CD4-positive, alpha-beta T cell treated with Interleukin-6 at 100 ng/mL for 8 hours (primary cell): ENCODE data around the gene KCTD19.

Experiments
- DNase-seq: peaks from one replicate; pipeline ENCODE4 v3.0.0-alpha.2; 2020; ENCODE audit warnings: mixed read lengths, low spot score

Gene KCTD19

DNA sequence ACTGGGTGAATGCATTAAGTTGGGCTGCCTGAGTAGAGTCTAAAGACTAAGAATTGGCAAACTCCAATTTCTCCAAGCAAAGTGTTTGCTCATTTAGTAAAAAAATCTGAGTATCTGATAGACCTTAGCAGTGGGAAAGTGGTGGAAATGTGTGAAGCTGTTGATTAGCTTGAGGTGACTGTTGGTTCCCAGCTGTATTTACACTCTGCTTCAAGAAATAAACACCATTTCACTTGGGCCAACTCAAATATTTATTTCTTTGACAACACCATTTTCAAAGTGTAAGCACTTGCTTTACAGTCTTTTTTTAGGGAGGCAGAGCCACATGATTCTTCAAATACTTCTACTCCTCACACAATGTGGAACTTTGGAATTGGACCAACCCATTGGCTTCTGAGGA is 8.7 kb downstream of the KCTD19 start:
- no peak for DNase-seq

DNA sequence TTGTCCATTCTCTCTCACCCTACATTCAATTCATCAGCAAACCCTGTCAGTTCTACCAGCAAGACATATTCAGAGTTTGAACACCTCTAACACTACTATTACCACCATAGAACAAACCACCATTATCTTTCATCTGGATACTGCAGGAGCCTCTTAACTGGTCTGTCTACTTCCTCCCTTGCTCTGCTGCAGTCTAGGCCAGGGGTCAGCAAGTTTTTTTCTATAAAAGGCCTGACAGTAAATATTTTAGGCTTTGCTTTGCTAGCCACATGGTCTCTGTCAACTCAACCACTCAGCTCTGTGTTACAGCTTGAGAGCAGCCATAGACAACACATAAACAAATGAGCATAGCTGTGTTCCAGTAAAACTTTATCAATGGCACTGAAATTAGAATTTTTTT is 13.8 kb downstream of the KCTD19 start:
- DNase-seq = no peak

DNA sequence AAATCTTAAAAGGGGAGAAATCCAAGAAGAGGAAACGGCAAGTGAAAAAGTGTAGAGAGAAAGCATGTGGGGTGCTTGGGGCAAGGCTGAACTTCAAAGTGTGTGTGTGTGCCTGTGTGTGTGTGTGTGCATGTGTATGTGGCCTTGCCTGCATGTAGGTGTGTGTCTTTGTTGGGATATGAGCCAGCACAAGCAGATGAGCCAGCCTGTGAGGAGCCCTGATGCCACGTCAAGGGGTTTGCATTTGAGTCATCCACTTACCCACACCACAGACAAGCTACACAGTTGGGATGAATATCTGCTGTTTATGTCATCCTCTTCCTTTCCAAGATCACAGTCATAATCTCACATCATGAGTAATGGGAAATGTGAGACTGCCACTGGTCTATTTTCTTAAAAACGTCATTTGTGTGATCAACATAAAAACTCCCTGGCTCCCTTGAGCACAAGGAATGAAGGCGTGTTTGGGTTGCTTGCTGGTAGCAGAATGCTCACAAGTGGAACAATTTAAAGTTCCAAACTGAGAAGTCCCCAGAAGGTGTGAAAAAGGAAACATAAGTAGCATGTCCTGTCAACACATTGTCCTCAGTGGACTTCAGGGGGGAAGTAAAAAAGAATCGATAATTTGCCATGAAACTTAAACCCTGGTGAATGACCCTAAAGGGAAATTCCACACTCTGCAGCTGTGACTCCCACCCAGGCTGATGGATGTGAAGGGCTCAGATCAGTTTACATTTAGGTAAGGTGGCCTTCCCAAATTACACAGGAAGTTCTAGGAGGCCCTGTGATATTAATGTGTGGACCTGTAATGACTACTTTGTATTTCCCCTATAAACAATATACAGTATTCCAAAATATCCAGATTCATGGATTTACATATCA is 14.7 kb downstream of the KCTD19 start:
- peak; percentile 13 for DNase-seq

DNA sequence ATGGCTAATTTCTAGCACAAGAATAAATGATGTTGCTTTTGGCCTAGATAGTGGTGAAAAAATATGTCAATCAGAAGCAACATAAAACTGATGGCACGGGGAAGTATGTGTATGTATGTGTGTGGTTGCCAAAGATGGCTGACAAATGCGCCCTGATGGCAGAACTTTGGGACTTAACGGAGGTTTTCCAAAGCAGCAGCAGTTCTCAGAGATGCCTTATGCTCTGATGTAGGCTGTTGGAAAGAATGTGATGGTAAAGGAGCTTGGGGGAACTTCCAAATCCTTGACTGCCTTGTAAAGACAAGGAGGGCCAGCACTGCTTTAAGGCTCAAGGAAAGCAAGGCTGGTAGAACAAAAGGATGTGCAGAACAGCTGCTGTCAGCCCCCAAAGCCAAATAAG is 16.0 kb downstream of the KCTD19 start:
- DNase-seq = no peak

DNA sequence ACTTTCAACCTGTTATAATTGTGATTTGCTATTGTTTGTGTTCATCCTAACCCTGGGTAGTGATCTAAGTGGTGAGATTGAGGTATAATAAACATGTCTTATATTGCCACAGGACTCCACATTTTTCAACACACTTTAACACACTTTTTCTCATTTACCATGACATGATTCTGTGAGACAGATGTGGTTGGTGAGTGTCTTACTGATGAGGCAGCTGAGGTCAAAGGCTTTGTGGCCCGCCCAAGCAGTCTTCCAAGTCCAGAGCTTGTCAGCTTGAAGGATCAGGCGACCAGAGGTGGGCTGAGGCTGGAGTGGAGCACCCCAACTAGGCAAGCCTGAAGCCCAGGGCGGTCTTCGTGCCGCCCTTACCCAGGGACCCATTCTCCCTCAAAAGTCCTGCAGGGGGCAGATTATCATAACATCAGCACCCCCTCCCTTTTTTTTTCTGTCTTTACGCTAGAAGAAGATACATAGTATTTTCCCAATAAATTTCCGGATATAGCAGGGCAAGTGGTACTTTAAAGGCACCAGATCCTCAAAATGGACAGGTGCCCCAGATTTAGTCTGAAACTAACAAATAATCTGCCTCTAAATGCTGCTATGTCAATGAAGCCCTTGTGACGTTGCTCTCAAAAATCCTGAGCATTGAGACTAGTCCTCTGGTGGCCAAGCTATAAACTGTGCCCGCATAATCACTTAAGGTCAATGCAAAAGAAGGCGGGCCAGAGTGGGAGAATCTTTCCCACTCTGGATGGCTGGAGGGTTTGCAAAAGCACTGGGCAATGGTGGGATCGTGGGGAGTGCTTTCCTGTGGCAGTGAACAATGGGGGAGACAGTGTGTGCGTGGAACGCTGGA is 21.1 kb downstream of the KCTD19 start:
- no peak for DNase-seq

DNA sequence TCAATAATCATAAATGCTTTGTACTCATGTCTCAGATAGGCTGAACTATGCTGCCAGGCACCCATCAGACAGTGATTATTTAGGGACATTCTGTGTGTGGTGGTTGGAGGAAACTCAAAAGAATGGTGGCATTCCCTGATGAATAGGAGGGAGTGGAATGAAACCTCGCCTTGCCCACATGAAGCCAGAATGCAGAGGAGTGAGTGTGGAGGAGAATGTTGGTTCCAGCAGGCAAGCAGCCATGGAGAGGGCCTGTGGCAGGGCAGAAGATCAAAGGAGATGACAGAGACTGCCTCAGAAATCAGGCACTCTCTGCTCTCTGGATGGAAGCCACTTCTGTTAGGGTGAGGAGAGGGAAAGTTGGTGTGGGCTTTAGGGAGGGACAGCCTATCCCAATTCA is 22.5 kb downstream of the KCTD19 start:
- DNase-seq = no peak

DNA sequence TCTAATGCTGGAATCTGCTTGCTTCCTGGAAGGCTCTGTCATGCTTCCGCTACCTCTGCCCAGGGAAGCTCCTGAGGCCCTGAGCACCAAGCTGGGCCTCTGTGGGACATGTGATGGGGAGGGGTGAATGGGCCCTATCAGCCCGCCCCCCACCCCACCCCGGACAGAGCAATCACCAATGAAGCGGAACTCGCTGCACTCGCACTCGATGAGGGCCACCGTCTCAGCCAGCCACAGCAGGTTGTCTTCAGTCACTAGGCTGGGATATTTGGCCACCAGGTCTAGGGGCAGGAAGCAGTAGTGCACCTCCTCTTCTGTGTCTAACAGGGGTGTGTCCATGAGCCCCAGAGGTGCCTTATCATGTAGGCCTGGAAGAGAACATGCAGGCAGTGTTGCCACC is 23.6 kb downstream of the KCTD19 start:
- DNase-seq = no peak

DNA sequence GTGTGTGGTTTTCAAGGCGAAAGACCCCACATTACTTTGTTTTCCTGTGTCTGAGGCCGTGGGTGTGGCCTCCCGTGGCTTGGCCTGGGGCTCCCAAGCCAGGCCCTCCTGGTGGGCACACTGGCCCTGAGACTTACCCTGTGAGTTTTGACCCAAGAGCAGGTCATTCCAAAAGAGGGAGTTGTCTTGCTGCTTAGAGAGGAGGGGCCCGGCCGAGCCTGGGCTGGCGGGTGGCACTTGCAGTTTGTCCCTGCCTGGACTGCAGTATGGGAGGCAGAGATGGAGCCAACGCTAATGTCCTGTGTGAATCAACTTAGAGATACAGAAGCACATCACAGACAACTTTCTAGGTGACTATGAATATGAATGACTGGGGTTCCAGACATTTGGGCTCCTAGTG is 24.5 kb downstream of the KCTD19 start:
- no peak for DNase-seq

DNA sequence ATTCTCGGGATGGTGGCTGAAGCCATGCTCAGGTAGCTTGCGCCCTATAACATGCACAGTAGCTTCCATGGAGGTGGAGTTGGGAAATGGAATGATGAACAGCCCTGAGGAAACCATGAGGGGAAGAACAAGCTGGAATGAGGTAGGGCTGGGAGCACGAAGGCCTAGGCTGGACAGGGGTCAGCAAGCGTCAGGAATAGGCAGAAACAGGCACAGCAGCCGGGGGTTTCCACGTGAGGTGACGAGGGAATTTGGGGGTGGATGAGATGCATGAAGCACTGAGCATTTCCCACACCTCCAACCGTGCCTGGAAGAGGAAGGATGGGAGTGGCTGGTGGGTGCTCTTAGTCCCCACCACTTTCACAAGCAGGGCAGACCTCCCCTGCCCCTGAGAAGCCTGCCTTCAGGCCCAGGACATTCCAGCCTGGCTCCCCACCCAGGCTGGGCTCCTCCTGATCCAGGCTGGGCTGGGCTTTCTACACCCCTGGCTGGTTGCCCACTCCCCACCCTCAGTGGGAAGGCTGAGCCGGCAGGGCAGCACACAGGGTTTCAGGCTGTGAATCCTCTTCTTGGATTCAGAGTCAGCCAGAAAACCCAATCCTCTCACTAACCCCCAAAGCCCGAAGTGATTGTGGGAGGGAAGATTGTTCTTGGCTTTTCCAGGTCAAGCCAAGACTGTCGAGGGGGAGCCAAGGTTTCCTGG is 25.3 kb downstream of the KCTD19 start:
- DNase-seq = no peak

DNA sequence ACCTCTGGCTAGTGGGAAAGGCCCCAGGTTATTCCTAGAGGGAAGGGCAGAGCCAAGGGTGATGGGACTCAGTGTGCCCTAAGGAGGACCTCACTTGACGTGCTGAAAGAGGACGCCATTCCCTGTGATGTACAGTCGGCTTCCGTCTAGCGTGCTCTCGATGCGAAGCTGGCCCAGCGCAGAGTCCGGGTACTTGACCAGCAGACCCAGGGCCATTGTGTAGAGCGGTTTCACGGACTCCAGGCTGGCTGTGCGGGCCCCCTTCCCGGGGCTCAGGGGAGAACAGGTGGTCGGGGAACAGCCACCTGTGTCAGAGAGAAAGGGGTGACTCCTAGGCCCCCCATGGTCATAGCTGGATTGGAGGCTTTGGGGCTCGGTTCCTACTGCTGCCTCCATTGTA is 27.3 kb downstream of the KCTD19 start:
- no peak for DNase-seq

DNA sequence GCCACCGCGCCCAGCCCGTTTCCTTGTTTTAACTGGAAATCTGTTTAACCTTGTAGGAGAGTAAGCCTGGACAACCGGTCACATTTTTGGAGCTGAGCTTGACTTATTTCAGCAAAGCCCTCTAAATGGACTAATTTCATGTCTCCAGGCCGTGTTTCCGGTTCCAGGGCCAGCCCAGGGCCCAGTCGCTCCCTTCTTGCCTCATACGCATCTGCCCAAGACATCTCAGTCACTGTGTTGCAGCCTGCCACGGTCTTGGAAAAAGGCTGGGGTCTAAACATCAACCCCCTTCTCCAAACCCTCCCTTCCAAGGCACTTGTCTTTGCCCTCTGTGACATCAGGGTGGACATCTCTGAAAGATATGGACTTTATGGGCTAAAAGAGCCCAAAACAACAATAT is 28.3 kb downstream of the KCTD19 start:
- no peak for DNase-seq

DNA sequence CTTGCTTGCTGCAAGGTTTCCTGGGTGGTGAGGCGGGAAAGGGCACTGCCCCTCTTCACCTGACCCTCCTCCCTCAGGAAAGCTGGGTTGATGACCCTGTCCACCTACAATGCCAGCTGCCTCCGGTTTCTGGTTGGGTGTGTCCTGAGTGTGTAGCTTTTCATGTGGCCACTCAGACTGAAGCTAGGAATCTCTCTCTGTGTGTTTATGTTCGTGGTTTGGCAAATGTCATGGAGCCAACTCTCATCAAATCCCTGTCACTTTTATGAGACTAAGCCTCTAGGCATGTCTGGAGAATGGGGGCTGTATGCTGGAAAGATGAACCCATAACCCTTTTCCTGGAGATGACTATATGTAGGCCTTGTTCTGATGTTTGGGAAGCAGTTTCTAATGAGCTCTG is 30.1 kb downstream of the KCTD19 start:
- no peak for DNase-seq

DNA sequence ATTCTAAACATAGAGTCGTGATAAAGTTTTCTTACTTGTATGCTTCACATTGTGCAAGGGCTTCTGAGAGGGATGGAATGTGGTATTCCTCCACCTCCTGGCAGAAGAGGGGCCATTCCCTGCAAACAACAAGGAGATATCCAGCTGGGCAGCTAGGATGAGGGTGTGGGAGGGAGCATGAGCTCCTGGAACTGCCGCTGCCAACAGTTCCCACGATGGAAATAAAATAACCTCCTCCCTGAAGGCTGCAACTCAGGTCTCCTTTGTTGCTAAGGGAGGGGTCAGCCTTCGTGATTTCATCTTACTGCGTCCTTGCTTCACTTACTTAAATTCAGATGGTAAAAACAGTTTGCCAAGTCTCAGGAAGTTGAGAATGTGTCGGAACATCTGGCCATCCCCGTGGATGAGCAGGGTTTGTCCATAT is 31.6 kb downstream of the KCTD19 start:
- no peak for DNase-seq

DNA sequence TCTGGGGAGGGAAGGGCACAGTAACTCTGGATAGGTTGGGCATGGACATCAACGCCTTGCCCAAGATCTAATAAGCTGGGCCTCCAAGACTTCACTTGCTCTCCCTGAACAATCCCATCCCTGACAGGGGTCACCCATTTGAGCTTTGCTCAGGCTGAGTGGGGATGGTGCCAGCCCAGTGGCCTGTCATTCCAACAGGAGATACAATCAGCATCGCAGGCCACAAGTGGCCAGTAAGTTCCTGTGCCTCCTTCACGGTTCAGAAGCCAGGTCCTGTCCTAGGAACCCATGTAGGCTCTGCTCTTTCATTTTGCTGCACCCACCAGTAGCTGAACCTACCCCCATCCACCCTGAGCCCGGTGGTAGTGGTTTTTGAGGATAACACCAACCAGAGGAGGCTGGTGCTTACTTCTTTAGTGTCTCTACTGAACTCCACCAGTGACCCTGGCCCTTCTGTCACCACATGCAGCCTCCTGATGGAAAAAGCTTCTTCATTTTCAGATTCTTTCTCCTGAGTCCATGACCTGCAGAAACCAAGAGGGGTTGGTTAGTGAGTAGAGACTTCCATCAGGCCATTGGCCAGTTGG is 32.3 kb downstream of the KCTD19 start:
- no peak for DNase-seq

DNA sequence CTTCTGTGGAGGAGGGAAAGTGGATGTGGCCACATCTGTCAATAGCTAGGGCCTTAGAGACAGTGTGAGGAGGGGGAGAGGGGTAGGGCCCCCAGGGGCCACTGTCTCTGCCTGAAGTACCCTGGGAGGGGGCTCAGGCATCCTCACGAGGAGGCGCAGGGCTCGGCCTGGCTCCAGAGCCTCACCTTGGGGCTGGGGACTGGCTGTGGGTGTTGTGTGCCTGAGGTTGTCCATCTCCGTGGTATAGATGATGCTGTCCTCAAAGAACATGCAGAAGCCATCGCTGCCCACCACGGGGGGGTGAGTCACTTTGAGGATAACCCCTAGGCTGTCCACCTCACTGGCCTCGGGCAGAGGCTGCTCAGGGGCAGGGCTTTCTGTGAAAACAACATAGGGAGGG is 35.1 kb downstream of the KCTD19 start:
- DNase-seq = no peak

DNA sequence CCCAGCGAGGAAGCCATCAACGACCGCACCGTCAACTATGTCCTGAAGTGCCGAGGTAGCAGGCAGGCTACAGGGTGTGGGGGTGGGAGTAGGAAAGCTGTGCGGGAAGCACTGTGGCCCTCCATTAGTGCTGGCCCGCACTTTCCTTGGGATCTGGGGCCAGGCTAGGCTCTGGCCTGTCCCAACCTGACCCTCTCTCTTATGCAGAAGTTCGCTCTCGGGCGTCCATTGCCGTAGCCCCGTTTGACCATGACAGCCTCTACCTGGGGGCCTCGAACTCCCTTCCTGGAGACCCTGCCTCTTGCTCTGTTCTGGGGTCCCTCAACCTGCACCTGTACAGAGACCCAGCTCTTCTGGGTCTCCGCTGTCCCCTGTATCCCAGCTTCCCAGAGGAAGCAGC is 38.6 kb downstream of the KCTD19 start:
- DNase-seq = no peak

DNA sequence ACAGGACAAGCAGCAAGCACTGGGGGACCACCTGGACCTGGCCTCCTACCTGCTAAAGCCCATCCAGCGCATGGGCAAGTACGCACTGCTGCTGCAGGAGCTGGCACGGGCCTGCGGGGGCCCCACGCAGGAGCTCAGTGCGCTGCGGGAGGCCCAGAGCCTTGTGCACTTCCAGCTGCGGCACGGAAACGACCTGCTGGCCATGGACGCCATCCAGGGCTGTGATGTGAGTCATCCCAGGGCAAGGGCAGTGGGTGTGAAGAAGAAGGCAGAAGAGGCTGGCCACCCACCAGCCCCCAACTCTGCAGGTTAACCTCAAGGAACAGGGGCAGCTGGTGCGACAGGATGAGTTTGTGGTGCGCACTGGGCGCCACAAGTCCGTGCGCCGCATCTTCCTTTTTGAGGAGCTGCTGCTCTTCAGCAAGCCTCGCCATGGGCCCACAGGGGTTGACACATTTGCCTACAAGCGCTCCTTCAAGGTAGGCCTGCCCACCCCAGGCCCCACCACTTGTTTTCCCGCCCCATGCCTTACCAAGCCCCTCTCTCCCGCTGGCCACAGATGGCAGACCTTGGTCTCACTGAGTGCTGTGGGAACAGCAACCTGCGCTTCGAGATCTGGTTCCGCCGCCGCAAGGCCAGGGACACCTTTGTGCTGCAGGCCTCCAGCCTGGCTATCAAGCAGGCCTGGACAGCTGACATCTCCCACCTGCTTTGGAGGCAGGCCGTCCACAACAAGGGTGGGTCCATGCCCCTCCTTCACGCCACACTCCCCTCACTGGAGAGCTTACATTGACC is 39.9 kb downstream of the KCTD19 start:
- no peak for DNase-seq

DNA sequence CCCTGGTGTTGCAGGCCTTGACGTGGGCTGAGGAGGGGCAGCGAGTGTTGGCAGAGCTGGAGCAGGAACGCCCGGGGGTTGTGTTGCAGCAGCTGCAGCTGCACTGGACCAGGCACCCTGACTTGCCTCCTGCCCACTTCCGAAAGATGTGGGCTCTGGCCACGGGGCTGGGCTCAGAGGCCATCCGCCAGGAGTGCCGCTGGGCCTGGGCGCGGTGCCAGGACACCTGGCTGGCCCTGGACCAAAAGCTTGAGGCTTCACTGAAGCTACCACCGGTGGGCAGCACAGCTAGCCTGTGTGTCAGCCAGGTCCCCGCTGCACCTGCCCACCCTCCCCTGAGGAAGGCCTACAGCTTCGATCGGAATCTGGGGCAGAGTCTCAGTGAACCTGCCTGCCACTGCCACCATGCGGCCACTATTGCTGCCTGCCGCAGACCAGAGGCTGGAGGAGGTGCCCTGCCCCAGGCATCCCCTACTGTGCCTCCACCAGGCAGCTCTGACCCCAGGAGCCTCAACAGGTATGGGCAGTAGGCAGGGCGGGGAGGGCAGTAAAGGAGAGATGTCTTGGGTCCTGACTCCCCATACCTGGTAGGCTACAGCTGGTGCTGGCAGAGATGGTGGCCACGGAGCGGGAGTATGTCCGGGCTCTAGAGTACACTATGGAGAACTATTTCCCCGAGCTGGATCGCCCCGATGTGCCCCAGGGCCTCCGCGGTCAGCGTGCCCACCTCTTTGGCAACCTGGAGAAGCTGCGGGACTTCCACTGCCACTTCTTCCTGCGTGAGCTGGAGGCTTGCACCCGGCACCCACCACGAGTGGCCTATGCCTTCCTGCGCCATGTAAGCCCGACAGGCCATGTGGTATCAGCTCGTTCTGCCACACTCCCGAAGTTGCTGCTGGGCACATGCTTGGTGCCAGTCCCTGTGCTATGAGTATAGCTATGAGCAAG is 41.6 kb downstream of the KCTD19 start:
- DNase-seq = no peak

DNA sequence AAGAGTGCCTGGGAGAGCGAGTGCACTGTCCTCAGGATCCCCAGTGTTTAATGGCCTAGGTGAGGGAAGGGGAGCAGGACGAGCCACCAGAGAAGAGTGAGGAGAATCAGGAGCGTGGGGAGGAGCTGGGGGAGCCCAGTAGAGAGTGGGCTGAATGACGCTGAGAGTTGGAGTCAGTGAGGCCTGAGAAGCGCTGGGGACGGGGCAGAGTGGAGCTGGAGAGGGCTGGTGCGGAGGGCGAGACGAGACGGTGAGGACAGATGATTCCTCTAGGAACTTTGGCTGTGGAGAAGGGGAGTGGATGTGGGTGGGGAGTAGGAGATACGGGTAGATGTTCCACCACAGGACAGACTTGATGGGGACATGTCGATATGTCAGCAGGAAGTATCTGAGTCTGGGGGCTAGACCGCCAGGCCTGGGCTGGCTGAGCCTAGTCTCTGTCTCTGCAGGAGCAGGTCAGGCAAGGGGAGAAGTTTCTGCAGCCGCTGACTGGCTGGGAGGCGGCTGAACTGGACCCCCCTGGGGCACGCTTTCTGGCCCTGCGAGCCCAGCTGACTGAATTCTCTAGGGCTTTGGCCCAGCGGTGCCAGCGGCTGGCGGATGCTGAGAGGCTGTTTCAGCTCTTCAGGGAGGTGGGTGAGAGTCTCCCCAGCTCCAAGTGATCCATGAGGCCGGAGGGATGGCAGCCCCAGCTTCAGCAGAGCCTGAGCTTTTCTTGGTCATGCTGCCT is 42.5 kb downstream of the KCTD19 start:
- no peak for DNase-seq
